Activated T-cell treated with anti-CD3 and anti-CD28 coated beads, Interleukin-2, amount 50 U/mL, for 1 hour (primary cell): ENCODE data around the gene GFAP.

Source experiments
- DNase-seq: peaks from one replicate; pipeline ENCODE4 v3.0.0-alpha.2; 2020

The GFAP gene

DNA sequence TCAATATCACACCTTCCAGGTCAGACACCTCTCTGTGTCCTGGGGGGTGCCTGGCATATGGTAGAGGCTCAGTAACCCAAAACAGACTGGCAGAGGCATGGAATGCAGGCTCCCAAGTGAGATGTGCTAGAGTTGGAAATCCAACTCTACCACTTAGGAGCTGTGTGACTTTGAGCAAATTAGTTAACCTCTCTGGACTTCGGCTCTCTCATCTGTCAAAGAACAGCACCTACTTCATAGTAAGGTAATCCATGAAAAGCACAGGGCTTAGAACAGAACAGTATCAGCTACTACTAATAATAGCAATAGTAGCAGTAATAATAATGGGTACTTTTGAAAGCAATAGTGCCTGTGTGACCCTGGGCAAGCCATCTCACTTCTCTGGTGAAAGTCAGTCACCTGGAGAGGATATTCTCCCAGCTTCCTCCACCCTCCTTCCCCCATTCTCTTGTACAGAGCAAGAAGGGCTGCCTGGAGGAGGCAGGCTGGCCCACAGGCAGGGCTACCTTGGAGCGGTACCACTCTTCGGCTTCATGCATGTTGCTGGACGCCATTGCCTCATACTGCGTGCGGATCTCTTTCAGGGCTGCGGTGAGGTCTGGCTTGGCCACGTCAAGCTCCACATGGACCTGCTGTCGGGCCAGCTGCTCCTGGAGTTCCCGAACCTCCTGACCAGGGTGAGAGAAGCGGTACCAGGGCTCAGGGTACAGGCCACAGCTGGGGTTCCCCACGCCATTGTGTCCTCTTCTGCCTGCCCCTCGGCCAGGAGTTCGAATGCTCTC lies 2.3 kb downstream of the GFAP start:
- no peak for DNase-seq

DNA sequence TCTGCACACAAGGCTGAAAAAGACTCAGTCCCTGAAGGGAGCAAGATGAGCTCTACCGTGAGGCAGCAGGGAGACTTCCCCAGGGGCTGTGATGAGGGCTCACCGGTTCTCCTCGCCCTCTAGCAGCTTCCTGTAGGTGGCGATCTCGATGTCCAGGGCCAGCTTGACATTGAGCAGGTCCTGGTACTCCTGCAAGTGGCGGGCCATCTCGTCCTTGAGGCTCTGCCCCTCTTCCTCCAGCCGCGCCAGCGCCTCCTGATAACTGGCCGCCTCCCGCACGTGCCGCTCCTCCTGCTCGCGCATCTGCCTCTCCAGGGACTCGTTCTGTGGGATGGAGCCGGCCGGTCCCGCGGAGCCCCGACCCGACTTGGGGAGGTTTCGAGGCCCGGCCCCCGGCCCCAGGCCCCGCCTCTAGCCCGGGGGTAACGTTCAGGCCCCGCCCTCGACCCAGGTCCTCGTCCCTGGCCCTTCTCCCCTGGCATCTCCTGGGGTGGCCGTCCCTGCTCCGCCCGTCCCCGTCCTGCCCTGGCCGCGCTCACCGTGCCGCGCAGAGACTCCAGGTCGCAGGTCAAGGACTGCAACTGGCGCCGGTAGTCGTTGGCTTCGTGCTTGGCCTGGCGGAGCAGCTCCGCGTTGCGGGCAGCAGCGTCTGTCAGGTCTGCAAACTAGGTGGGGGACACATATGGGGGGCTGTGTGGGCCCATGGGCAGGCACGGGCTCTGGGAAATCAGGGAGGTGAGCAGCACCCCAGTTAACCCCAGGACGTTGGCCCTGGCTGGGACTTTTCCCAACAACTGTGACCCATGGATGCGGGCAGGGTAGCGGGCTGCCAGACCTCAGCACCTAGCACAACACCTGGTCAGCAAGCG lies 3.9 kb downstream of the GFAP start:
- peak; percentile 55 for DNase-seq

DNA sequence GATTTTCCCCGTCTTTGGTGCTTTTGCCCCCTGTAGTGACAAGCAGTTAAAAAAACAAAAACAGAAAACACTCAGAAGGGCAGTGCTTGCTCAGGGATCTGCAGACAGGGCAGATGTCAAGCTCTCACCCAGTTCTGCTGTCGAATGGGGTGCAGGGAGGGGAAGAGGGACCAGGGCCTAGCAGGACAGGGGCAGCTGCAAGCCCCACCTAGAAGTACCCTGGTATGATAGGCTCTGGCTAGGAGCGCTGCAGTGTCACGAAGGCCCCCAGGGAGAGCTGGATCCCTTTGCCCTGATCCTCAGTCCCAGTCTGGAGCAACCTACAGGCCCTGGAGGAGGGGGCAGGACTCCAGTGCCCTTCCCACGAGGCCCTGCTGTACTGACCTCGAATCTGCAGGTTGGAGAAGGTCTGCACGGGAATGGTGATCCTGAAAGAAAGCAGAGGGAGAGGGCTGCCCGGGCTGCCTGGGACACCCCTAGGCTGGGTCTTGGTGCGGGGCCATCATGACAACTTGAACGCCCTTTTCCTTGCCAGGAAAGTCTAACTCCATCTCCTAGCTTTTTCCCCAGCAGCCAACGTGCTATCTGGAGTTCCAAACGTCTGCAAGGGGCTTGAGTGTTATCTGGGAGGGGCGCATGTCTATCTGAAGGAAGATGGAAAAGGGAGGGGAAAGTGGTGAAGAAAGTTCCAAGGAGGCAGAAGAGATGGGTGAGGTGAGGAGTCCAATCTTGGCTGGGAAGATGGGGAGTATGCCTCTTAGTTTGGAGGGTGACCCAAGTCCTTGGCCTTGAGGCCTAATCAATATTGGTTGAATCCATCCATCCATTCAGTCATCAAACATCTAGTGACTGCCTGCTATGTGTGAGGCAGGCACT lies 4.8 kb downstream of the GFAP start:
- DNase-seq: no peak

DNA sequence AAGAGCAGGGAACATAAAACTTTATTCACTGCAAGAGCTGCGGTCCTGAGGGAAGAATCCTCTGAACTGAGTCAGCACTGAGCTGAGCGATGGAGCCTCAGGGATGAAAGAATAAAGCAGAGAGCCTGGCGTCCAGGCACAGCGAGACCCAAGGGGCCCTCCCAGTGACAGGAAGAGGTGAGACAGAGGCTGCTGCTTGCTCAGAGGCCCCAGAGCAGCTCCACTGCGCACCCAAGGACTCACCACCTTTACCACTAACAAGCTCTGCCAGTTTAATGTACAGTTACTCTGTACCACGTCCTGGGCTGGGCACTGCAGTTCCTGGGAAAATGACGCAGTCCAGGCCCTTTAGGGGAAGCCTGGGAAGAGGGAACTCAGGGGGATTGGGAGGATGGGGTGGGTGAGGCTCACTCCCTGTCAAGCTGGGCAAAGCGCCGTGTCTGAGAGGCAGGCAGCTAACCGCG lies 5.6 kb downstream of the GFAP start:
- DNase-seq: no peak

DNA sequence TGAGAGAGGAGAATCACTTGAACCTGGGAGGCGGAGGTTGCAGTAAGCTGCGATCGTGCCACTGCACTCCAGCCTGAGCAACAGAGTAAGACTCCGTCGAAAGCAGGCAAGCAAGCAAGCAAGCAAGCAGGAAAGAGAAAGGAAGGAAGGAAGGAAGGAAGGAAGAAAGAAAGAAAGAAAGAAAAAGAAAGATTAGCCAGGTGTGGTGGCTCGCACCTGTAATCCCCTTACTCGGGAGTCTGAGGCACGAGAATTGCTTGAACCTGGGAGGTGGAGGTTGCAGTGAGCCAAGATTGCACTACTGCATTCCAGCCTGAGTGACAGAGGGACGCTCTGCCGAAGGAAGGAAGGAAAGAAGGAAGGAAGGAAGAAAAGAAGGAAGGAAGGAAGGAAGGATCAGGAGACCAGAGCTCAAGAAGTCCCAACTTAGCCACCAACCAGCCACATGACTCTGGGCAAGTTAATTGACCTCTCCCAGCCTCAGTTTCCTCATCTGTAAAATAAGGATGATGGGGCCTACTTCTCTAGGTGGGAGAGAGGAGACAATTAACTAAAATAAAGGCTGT lies 6.5 kb downstream of the GFAP start:
- DNase-seq: no peak

DNA sequence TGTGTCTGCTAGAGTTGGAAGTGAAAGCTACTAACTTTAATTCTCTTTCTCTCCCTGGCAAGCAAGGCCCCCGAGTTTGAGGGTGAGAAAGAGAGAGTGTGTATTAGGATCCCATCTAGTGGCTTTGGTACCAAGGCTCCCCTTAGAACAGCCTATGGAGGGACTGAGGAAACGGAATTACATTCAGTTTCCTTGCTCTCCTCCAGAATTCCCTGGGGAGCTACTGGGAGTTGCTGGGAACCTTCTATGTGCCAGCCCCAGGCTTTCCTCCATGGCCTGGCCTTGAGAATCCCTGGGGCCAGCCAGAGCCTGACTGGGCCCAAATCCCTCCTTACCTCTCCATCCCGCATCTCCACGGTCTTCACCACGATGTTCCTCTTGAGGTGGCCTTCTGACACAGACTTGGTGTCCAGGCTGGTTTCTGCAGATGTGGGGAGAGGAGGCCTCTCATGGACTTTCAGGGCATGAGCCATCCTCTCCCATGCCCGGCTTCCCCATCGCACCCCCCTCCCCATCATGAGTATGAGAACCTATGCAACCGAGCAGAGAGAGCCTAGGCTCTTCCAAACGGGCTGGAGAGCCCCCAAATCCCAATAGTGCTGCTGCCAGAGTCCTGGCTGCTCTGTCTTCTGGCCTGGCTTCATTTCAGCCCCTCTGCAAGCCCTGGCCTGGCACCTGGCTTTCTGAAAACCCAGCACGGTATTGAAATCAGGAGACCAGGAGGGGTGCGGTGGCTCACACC lies 7.4 kb downstream of the GFAP start:
- no peak for DNase-seq

DNA sequence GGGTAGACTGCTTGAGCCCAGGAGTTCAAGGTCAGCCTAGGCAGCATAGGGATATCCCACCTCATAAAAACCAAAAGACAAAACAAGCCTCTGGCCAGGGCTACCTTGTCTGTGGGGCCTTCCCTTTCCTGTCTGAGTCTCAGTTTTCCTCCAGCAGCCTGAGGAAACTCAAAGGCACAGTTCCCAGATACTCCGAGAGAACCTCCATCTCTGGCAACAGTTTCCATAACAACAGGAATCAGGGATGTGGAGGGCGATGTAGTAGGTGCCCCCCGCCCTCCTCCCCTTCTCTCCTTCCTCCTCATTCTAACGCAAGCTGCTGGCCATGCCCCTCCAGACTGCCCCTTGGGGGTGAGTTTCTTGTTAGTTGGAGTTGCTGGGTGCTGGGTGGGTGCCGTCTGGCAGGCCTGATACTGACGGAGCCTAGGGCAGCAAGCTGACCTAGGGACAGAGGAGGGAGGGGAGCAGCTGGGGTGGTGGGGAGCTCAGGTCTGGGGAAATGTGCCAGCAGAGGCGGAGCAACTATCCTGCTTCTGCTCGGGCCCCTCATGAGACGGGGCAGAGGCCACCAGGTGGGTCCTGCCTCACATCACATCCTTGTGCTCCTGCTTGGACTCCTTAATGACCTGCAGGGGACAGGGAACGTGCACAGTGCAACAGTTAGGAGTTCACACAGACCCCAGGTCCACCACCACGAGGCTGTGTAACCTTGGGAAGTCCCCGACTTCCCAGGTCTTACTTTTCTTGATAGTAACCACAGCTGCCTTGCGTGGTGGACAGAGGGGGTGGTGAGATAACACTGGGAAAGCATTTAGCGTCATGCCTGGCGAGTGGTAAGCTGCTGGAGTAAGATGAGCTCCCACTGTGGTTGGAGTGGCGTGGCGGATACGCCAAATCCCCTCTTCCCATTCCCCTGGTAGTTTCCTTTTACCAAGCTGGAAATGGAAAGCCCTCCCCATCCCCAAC lies 8.3 kb downstream of the GFAP start:
- DNase-seq: no peak

DNA sequence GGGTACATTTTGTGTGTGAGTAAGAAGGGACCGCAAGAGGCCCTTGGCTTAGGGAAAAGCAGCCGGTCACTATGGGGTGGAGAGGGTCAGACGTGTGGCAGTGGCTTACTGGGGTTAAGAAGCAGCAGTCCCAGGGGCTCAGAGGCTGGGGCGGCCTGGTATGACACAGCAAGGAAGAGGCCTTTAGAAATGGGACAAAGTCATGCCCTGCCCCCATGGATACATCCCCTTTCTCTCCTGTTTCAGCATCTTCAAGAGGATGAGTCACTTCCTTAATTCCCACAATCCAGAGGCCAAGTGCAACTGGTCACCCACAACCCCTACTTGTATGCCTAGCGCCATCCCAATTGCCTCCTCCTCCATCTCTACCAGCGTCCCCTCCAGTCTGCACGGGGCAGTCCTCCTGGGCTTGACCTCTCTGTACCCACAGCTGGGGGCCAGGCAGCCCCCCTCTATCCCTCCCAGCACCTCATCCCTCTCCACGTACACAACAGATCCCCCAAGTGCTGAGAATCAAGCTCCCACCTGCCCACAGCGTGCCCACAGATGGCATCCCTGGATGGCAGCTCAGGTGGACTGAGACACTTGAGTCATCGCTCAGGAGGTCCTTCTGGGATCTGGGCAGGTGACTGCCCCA lies 9.2 kb downstream of the GFAP start:
- no peak for DNase-seq

DNA sequence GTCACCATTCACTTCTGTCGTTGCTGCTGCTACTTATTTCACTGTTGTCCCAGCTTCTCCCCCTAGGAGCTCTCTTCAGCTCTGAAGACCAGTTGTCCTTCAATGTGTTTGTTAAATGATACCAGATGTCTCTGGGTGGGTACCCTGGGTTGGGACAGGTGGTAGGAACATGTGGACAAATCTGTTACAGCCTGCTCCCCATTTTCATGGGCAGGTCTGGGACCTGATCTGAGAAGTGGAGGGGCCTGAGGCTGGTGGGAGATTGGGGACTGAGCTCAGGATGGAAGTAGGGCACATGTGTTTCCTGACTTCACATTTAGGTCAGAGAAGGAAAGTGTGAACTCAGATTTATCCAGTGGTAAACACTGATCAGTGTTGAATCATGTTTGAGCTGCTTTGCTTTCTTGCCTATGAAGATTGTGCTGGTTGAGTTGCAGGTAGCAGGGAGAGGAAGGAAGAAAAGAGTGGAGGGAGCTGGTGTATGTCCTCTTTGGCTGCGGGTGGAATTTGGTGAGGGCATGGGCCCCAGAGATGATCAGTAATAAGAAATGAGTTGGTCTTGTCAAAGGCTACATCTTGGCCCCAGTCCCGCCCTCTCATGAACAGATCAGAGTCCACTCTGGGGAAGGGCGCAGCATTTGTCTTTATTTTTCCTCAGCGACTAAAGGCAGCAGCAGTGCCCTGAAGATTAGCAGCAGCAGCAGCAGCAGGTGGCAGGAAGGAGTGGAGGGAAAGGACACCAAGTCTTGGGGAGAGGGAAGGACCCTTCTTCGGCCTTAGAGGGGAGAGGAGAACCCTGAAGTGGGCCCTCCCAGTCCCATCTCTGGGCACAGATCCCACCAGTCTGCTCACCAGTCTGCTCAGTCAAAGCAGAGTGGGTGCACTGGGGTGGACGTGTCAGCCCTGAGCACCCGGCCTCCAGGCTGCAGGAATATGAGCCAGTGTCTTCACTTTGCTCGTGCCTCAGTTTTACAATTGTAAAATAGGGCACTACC lies 10.0 kb downstream of the GFAP start:
- no peak for DNase-seq

DNA sequence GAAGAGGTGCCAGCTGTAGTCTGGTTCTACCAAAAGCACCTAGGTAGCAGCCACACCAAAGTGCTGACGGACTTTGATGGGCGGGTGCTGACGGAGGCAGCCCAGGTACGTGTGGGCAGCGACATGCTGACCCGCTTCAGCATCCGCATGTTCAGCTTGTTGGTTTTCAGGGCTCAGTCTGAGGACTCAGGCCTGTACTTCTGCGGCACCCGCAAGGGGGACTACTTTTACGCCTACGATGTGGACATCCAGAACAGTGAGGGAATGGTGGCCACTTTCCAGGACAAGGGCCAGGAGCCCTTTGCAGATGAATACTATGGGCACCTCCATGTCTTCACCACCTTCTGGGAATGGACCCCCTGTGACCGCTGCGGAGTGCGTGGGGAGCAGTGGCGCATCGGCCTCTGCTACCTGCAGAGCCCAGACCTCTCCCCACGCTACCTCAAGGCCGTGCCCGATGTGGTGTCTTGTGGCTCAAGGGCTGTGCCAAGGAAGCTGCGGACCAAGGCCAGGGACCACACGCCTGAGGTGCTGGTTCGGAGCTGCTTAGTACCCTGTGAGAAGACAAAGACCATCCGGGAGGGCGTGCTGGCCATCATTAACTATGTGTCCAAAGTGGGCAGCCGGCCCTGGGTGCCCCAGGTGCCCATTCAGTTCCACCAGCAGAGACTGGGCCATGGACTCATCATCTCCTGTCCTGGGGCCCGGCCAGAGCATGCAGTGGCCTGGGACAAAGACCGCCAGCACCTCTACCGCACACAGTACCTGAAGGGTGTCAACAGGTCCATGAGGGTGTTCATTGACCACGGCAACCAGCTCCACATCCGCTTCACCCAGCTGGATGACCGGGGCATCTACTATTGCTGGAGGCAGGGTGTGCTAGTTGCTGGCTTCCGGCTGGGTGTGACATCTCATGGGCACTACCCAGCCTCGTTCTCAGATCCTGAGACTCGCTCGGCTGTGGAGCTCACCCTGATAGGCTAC lies 11.0 kb downstream of the GFAP start:
- DNase-seq: no peak

DNA sequence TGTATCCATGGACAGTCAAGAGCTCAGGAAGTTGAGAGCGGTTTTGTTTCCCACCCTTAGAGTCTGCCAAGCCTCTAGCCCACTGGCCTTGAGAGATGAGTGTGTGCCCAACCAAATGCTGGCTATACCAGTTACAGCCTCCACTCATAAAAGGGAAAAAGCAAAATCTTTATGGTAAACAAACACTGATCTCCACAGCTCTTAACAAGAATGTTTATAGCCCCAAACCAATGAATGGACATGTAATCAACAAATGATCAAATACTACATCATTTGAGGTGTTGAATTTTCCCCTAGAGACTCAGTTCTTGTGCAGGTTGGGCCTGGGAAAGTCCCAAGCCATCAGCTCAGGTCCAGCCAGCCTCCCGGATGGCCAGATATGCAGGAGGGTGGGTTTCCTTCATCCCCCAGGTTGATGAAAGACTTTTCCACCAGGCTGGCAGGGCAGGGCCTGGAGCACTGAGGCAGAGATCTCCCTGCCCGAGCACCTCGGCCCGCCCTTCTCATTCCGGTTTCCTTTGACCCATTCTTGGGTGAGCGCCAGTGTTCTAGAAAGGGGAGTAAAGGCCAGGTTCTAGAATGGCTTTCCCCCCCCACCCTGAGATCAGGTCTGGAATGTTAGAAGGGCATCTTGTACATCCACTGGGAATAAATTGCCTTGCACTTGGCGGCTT lies 12.2 kb downstream of the GFAP start:
- no peak for DNase-seq

DNA sequence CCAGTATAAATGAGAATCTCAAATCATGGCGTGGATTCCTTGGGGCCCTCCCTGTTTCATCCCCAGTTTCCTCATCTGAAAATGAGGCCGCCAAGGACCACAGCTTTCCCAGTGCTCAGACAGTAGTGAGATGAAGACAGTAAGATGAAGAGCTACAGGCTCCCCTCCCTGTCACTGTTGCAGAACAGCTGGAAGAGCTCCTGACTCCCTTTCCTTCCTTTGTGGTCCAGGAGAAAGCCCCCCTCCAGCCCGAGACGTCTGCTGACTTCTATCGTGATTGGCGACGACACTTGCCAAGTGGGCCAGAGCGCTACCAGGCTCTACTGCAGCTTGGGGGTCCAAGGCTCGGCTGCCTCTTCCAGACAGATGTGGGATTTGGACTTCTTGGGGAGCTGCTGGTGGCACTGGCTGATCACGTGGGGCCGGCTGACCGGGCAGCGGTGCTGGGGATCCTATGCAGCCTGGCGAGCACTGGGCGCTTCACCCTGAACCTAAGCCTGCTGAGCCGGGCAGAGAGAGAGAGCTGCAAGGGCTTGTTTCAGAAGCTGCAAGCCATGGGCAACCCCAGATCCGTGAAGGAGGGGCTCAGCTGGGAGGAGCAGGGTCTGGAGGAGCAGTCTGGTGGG lies 13.1 kb downstream of the GFAP start:
- DNase-seq: no peak

DNA sequence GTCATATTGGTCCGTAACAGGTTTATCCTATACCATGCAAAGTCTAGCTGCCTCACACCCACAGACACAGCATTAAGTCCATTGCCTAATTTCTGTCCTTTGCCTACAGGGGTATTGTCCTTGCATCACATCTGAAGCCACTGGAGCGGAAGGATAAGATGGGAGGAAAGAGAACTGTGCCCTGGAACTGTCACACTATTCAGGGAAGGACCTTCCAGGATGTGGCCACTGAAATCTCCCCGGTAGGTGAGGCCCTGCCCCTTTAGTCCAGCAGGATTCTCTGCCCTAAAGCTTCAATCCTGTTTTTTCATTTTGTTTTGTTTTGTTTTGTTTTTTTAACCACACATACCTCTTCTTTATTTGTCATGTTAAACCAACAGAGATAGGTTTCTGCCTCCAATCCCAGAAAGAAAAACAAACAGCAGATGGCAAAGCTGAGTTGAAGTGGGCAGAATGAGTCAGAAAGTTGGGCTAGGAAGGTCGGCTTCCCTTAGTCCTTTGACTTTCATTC lies 13.8 kb downstream of the GFAP start:
- no peak for DNase-seq

DNA sequence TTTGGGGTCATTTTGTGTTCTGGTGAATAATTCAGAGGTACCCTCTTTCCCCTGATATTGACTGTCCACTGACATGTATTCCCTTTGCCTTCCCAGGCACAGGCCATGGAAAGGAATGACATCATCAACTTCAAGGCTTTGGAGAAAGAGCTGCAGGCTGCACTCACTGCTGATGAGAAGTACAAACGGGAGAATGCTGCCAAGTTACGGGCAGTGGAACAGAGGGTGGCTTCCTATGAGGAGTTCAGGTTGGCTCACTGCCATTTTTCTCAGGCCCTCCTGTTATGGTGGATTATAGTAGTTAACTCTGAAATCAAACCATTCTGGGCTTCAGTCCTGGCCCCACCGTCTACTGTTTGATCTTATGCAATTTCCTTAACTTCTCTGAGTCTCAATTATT lies 14.4 kb downstream of the GFAP start:
- no peak for DNase-seq

DNA sequence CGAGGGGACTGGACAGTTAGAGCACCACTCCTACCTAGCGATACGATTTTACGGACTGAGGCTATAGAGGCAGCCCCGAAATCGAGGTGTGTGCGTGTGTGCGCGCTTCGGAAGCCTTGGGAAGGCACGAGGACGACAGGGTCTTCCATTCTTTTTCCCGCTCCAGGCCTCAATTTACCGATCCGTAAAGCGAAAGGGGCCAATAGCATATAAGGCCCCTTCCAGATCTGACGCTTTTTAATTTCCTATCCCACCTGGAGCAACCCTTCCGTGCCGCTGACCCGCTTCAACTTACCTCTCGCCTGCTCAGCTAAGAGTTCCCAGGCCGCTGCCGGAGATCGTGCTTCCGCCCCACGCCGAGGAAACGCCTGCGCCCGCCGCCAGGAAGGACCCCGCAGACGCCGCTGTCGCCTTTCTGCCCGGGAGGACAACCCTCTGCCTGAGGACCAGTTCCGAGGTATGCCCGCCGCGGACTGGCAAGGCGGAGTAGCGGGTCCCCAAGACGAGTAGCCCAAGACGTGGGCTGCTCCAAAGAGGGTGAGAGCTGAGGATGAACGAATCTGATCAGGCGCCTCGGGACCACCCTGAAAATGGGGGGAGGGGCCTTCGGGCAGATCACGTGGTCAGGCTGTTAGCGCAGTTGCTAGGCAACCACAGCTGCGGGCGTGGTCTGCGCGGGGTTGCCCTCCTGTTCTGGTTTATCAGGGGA lies 16.1 kb downstream of the GFAP start, which contains the start of gene EFTUD2:
EFTUD2 (minus strand) TSS at position 372 of the 709 bp plus-strand sequence. CDS start 4,924 bp downstream, outside the sequence.
- peak; percentile 98 for DNase-seq

DNA sequence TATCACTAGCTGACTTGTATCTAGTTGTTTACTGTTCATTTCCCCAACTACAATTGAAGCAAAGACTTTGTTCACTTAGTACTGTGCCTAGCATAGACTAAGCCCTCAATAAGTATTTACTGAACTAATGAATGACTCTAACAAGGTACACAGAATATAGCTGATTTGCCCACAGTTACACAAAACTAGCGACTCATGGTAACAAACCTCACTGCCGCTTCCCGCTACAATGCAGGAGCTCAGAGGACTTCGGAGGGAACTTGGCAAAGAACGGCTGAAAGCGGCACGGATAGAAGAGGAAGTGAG lies 16.6 kb downstream of the GFAP start:
- no peak for DNase-seq
